OCI-LY7 (cell line): Measurements from ENCODE around the gene YIPF4. TPM values are rescaled to one million over a fixed set of nuclear protein-coding genes. Genes with fewer than 3 reads are reported as not detected.
"Not testable (repeated sequence)": the region's sequence is repeated elsewhere in the genome, so short reads cannot be mapped to it uniquely, and the experiment has no call there.

Experiments
- BruUV-seq: library from RNA; stranded (reverse); fragments of 400-500 nt; replicated peaks from 2 replicates; lab custom pipeline; 2021; lab: Mats Ljungman, UMichigan
- CTCF ChIA-PET: fragments of 300-600 bp; sonication (Branson Sonifier 250); formaldehyde crosslinking; loops from one replicate; lab custom pipeline; 2022; ENCODE audit warnings: antibody characterized with exemption; ENCODE audit not compliant: unreplicated experiment; lab: Charles Lee
- POLR2A ChIA-PET: fragments of 300-600 bp; sonication (Branson Sonifier 250); formaldehyde crosslinking; loops from one replicate; lab custom pipeline; 2022; ENCODE audit warnings: antibody characterized with exemption; lab: Charles Lee
- DNase-seq: peaks from one replicate; pipeline ENCODE4 v3.0.0-alpha.2; 2015; ENCODE audit warnings: low spot score
- H2AFZ ChIP-seq: fragments of 200-600 bp; sonication (generic), shearing (Covaris generic); 2 replicates; pipeline ENCODE4 v1.6.1; 2014; ENCODE audit warnings: mild to moderate bottlenecking, antibody characterized with exemption, low read length, moderate library complexity
- H3K27ac ChIP-seq: fragments of 200-600 bp; sonication (generic); 2 replicates; pipeline ENCODE4 v1.5.1; 2014; ENCODE audit warnings: mixed run types, low read depth, mild to moderate bottlenecking, moderate library complexity, low read length, inconsistent platforms; ENCODE audit not compliant: poor library complexity, severe bottlenecking
- H3K36me3 ChIP-seq: fragments of 200-600 bp; sonication (generic); 2 replicates; pipeline ENCODE4 v1.6.1; 2014; ENCODE audit warnings: mild to moderate bottlenecking, antibody characterized with exemption, low read length, moderate library complexity, mixed read lengths; ENCODE audit not compliant: insufficient read depth
- H3K4me1 ChIP-seq: fragments of 200-600 bp; sonication (generic); 2 replicates; pipeline ENCODE4 v1.5.1; 2014; ENCODE audit warnings: mild to moderate bottlenecking, low read length; ENCODE audit not compliant: insufficient read depth, poor library complexity, severe bottlenecking
- H3K4me2 ChIP-seq: fragments of 200-600 bp; sonication (generic); 2 replicates; pipeline ENCODE4 v1.6.1; 2014; ENCODE audit warnings: mild to moderate bottlenecking, low read length
- H3K4me3 ChIP-seq: fragments of 200-600 bp; sonication (generic); 2 replicates; pipeline ENCODE4 v1.5.1; 2014; ENCODE audit warnings: mild to moderate bottlenecking, low read depth, low read length; ENCODE audit not compliant: poor library complexity, severe bottlenecking
- H3K79me2 ChIP-seq: fragments of 200-600 bp; sonication (generic); 2 replicates; pipeline ENCODE4 v1.6.1; 2016; ENCODE audit warnings: low read depth, mild to moderate bottlenecking, low read length, moderate library complexity, mixed read lengths; ENCODE audit not compliant: insufficient read depth
- H3K9me2 ChIP-seq: fragments of 200-600 bp; sonication (generic); 2 replicates; pipeline ENCODE4 v1.6.1; 2016; ENCODE audit warnings: mild to moderate bottlenecking, low read length, mixed read lengths; ENCODE audit not compliant: insufficient read depth
- H3K9me3 ChIP-seq: fragments of 200-600 bp; sonication (generic); 2 replicates; pipeline ENCODE4 v1.6.1; 2014; ENCODE audit warnings: mild to moderate bottlenecking, mixed run types, low read length, mixed read lengths
- H4K20me1 ChIP-seq: fragments of 200-600 bp; sonication (generic); 2 replicates; pipeline ENCODE4 v1.6.1; 2014; ENCODE audit warnings: mild to moderate bottlenecking, antibody characterized with exemption, low read length, moderate library complexity, mixed read lengths; ENCODE audit not compliant: insufficient read depth
- CTCF ChIP-seq: fragments of 200-600 bp; sonication (generic); conservative IDR thresholded peaks from 2 replicates; pipeline ENCODE4 v1.5.1; 2014; ENCODE audit warnings: mild to moderate bottlenecking, antibody characterized with exemption, low read length, moderate library complexity, mixed read lengths
- EZH2phosphoT487 ChIP-seq: fragments of 200-600 bp; sonication (generic); IDR thresholded peaks from 2 replicates; pipeline ENCODE4 v1.6.1; 2018; ENCODE audit warnings: low read depth, borderline replicate concordance, mild to moderate bottlenecking, mixed run types, antibody characterized with exemption, low read length, moderate library complexity, mixed read lengths
- intact Hi-C: fragments of 100-400 bp; cut with micrococcal nuclease; formaldehyde crosslinking; loops from one replicate; pipeline ENCODE4 v1.10.0; 2022; ENCODE audit not compliant: unreplicated experiment
- total RNA-seq, 2 experiments: library from RNA; depleted of rRNA in 1 of 2; stranded (reverse); fragments of >200 nt in 1 of 2; shearing (Covaris generic) in 1 of 2; gene quantifications; 2 replicates each; pipeline ENCODE4 v1.2.3, GENCODE V29; 2014 to 2022

YIPF4 gene
- total RNA-seq, 2 experiments from 2014 or later = 8.6 to 29.6 TPM

- Histone ChIP-seq H3K36me3 (peaks cover 93% of the 10 kb centered on the region), H3K27ac (no peak overlapping the region), H4K20me1 (peaks cover 21% of the 10 kb centered on the region), H3K9me3 (no peaks in the 10 kb centered on the region; the same call in 1 of the 2 replicates), H2AFZ (no peak overlapping the region), H3K79me2 (peaks cover 100% of the 10 kb centered on the region), H3K4me2 (peak overlapping the region; percentile 13; the same call in 1 of the 2 replicates), H3K9me2 (no peaks in the 10 kb centered on the region), H3K4me3 (no peak overlapping the region), H3K4me1 (peaks cover 34% of the 10 kb centered on the region)
- ChIA-PET POLR2A (interaction anchor here (0.6 to 0.7 kb wide), 2 partner anchors 56 to 451 kb away, joined by 3 read pairs; no protein-coding TSS in a partner anchor), CTCF (no interaction called here)
- no peak for DNase-seq
- intact Hi-C loops = no loop called here
- no peak for TF ChIP-seq EZH2phosphoT487
- no peak for TF ChIP-seq CTCF
- no TSS peak for BruUV-seq
Measured at GRCh38 chr2:32363597-32363996, 85.9 kb downstream of the YIPF4 start.

DNA sequence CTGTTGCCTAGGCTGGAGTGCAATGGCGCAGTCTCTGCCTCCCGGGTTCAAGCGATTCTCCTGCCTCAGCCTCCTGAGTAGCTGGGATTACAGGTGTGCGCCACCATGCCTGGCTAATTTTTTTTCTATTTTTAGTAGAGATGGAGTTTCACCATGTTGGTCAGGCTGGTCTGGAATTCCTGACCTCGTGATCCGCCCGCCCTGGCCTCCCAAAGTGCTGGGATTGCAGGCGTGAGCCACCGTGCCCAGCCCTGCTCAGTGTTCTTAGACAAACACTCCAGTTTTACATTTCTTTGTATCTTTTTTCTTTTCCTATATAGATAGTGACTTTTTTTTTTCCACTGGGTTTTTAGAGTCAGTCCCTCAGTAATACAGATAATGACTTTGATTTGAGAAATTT lies 86.6 kb downstream of the YIPF4 start:
- H3K9me2 ChIP-seq, intact Hi-C loops, H3K9me3 ChIP-seq, H3K4me2 ChIP-seq, H3K4me3 ChIP-seq, H3K27ac ChIP-seq, DNase-seq, BruUV-seq, H2AFZ ChIP-seq, CTCF ChIA-PET: not testable (repeated sequence)
- H4K20me1 ChIP-seq = peaks cover 19% of the 10 kb centered on the region
- H3K79me2 ChIP-seq = peaks cover 100% of the 10 kb centered on the region
- H3K36me3 ChIP-seq = peaks cover 92% of the 10 kb centered on the region
- H3K4me1 ChIP-seq = peaks cover 27% of the 10 kb centered on the region
- POLR2A ChIA-PET = interaction anchor here (0.6 kb wide), 1 partner anchor 33 kb away, joined by 4 read pairs; no protein-coding TSS in a partner anchor

DNA sequence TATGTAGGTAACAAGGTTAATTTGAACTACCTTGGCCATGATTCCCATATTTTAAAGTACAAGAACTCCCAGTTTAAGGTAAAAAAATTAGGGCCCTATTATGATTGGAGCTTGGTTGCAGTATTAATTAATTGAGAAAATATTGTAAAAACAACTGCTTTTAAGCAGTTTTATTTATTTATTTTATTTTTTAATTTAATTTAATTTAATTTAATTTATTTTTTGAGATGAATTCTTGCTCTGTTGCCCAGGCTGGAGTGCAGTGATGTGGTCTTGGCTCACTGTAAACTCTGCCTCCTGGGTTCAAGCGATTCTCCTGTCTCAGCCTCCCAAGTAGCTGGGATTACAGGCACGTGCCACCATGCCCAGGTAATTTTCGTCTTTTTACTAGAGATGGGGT lies 88.0 kb downstream of the YIPF4 start:
- Histone ChIP-seq H3K79me2 (peaks cover 100% of the 10 kb centered on the region), H3K4me1 (peaks cover 14% of the 10 kb centered on the region), H4K20me1 (peaks cover 17% of the 10 kb centered on the region), H3K36me3 (peaks cover 85% of the 10 kb centered on the region)
- H3K9me3 ChIP-seq, BruUV-seq, CTCF ChIA-PET, H3K4me2 ChIP-seq, H3K4me3 ChIP-seq, H3K9me2 ChIP-seq, DNase-seq, H2AFZ ChIP-seq, H3K27ac ChIP-seq, POLR2A ChIA-PET, intact Hi-C loops: not testable (repeated sequence)

Other genes starting within 250 kb of the YIPF4 start
- gene DPY30, start 238.1 kb upstream of the YIPF4 start, total RNA-seq (2014; rRNA removed; shearing (Covaris generic)) = 47.9 and 52.4 TPM in 2 replicates
- gene DPY30, start 238.1 kb upstream of the YIPF4 start, total RNA-seq (2022) = 61.4 and 65.0 TPM in 2 replicates
- 24.5 and 26.4 TPM in 2 replicates for gene SPAST, start 214.3 kb upstream of the YIPF4 start, total RNA-seq (2014; rRNA removed; shearing (Covaris generic))
- 30.0 and 33.6 TPM in 2 replicates for gene SPAST, start 214.3 kb upstream of the YIPF4 start, total RNA-seq (2022)
- 5.4 and 8.9 TPM in 2 replicates for gene SLC30A6, start 112.0 kb upstream of the YIPF4 start, total RNA-seq (2014; rRNA removed; shearing (Covaris generic))
- gene SLC30A6, start 112.0 kb upstream of the YIPF4 start, total RNA-seq (2022) = 16.6 and 17.0 TPM in 2 replicates
- not detected in 2 replicates for gene NLRC4, start 13.0 kb upstream of the YIPF4 start, total RNA-seq (2014; rRNA removed; shearing (Covaris generic))
- gene NLRC4, start 13.0 kb upstream of the YIPF4 start, total RNA-seq (2022) = not detected in 2 replicates
- 81.2 and 117 TPM in 2 replicates for gene BIRC6, start 79.1 kb downstream of the YIPF4 start, total RNA-seq (2014; rRNA removed; shearing (Covaris generic))
- 123 and 125 TPM in 2 replicates for gene BIRC6, start 79.1 kb downstream of the YIPF4 start, total RNA-seq (2022)